ENCODE results near the gene DPCD. TPM values are rescaled to one million over a fixed set of nuclear protein-coding genes. Genes with fewer than 3 reads are reported as not detected.

DPCD gene
- total RNA-seq, 1 experiment from 2014 or later = 39.5 TPM

GRCh38 chr10:101639141-101639900 is 51.2 kb downstream of the DPCD start:
- BruUV-seq (replicated peaks) = no TSS peak
- H3K36me3 ChIP-seq (ENCODE audit: control insufficient read depth in 1 of 2, insufficient read depth in 2 of 2, low read length in 2 of 2) = no peaks in the 10 kb centered on the region
- DNase-seq (ENCODE audit: low read depth, low spot score) (no peak), ATAC-seq (no peak)
- no peak overlapping the region for H3K4me2 ChIP-seq (ENCODE audit: low read length)
- POLR2A ChIA-PET = no interaction called here
- H3K9ac ChIP-seq (ENCODE audit: low read length) = no peak overlapping the region
- CTCF ChIA-PET = interaction anchor here (1.0 kb wide), 1 partner anchor 37 kb away, joined by 4 read pairs; no protein-coding TSS in a partner anchor
- H3K27me3 ChIP-seq (ENCODE audit: insufficient read depth, low read length) = no peaks in the 10 kb centered on the region
- no peaks in the 10 kb centered on the region for H3K9me2 ChIP-seq (ENCODE audit: insufficient read depth)
- no peaks in the 10 kb centered on the region for H3K4me1 ChIP-seq (ENCODE audit: control insufficient read depth in 1 of 2, insufficient read depth in 2 of 2, low read length in 2 of 2)
- no peaks in the 10 kb centered on the region for H4K20me1 ChIP-seq (ENCODE audit: insufficient read depth)
- no peak overlapping the region for H3K4me3 ChIP-seq (replicated peaks in 1 of 2; ENCODE audit: low read depth in 1 of 2, low read length in 2 of 2)
- TF ChIP-seq YY1 (IDR thresholded peaks at IDR 0.05; ENCODE audit: extremely low read depth, insufficient replicate concordance, low read depth, low read length) (no peak), POLR2A (IDR thresholded peaks at IDR 0.05; ENCODE audit: borderline replicate concordance, extremely low read depth, insufficient read depth, insufficient read length) (no peak), FOSL1 (IDR thresholded peaks at IDR 0.05; ENCODE audit: low read depth) (no peak), MAX (IDR thresholded peaks at IDR 0.05) (no peak), JUND (IDR thresholded peaks at IDR 0.05) (no peak), ELF1 (IDR thresholded peaks at IDR 0.05; ENCODE audit: borderline replicate concordance, low read depth) (no peak), EZH2phosphoT487 (IDR thresholded peaks at IDR 0.05; ENCODE audit: borderline replicate concordance) (no peak), CTCF (IDR thresholded peaks at IDR 0.05 in 2 of 3, conservative IDR thresholded peaks at IDR 0.05 in 1 of 3; ENCODE audit: borderline replicate concordance in 1 of 3, insufficient read depth in 1 of 3, low read depth in 2 of 3, low read length in 2 of 3) (no peak), EZH2 (IDR thresholded peaks at IDR 0.05) (no peak)
- H3K79me2 ChIP-seq (ENCODE audit: insufficient read depth, low read length) = no peaks in the 10 kb centered on the region
- H2AFZ ChIP-seq (ENCODE audit: low read depth, low read length, poor library complexity, severe bottlenecking) = no peak overlapping the region
- no peak overlapping the region for H3K27ac ChIP-seq (ENCODE audit: low read depth, low read length)
- intact Hi-C loops (cut with micrococcal nuclease) = no loop called here
- RAD21 ChIA-PET (ENCODE audit: low non-redundant PET in 1 of 2, low total read pairs in 2 of 2, uncharacterized antibody in 2 of 2, unreplicated experiment in 2 of 2) = no interaction called here
- H3K9me3 ChIP-seq (ENCODE audit: control insufficient read depth in 1 of 2, insufficient read depth in 1 of 2, low read depth in 1 of 2, low read length in 2 of 2) = no peaks in the 10 kb centered on the region

Measured in HCT116 (cell line).